Mesenchymal stem cell (in vitro differentiated cells and primary cell): Measurements from ENCODE around the gene CDK6.
A peak's percentile ranks its signal among the peaks of the same experiment; 100 is the strongest.

Experiments used
- DNase-seq: peaks from one replicate; pipeline ENCODE4 v3.0.0-alpha.2; 2013
- H2AFZ ChIP-seq: one replicate; pipeline ENCODE4 v1.6.1; 2013; ENCODE audit warnings: low read depth, mild to moderate bottlenecking, control low read depth, inconsistent platforms, low read length, moderate library complexity
- H2AK5ac ChIP-seq: 2 replicates; pipeline ENCODE4 v1.6.1; 2013; ENCODE audit warnings: low read length, moderate library complexity, mild to moderate bottlenecking, inconsistent platforms; ENCODE audit not compliant: severe bottlenecking
- H2BK120ac ChIP-seq: one replicate; pipeline ENCODE4 v1.6.1; 2013; ENCODE audit warnings: low read depth, mild to moderate bottlenecking, inconsistent platforms, low read length, moderate library complexity
- H2BK12ac ChIP-seq, 2 experiments: one replicate each; pipeline ENCODE4 v1.6.1; 2013; ENCODE audit warnings: inconsistent platforms in 2 of 2, low read length in 2 of 2, mild to moderate bottlenecking in 2 of 2, moderate library complexity in 2 of 2, control low read depth in 1 of 2
- H2BK15ac ChIP-seq: one replicate; pipeline ENCODE4 v1.6.1; 2013; ENCODE audit warnings: mild to moderate bottlenecking, low read depth, inconsistent platforms; ENCODE audit not compliant: poor library complexity, severe bottlenecking
- H2BK5ac ChIP-seq: 2 replicates; pipeline ENCODE4 v1.6.1; 2013; ENCODE audit warnings: low read depth, mild to moderate bottlenecking, low read length, control low read depth, inconsistent platforms; ENCODE audit not compliant: poor library complexity, severe bottlenecking
- H3K14ac ChIP-seq, 2 experiments: one replicate each; pipeline ENCODE4 v1.6.1; 2013; ENCODE audit warnings: inconsistent platforms in 2 of 2, low read length in 2 of 2, control low read depth in 1 of 2, mild to moderate bottlenecking in 1 of 2, moderate library complexity in 1 of 2
- H3K18ac ChIP-seq, 2 experiments: one replicate each; pipeline ENCODE4 v1.6.1; 2013; ENCODE audit warnings: inconsistent platforms in 2 of 2, low read length in 2 of 2, control low read depth in 1 of 2, low read depth in 1 of 2, mild to moderate bottlenecking in 1 of 2
- H3K23ac ChIP-seq, 2 experiments: one replicate each; pipeline ENCODE4 v1.6.1; 2013; ENCODE audit warnings: inconsistent platforms in 2 of 2, low read length in 2 of 2, mild to moderate bottlenecking in 2 of 2, moderate library complexity in 2 of 2, control low read depth in 1 of 2
- H3K27ac ChIP-seq: 2 replicates; pipeline ENCODE4 v1.5.1; 2013; ENCODE audit warnings: mild to moderate bottlenecking, moderate library complexity, low read length, control low read depth, inconsistent platforms; ENCODE audit not compliant: poor library complexity, severe bottlenecking
- H3K27me3 ChIP-seq, 2 experiments: 2 replicates each; pipeline versions ENCODE4 v1.6.1 to v1.7.0; 2013; ENCODE audit warnings: low read length in 2 of 2, mild to moderate bottlenecking in 2 of 2, moderate library complexity in 2 of 2, control low read depth in 1 of 2, inconsistent platforms in 1 of 2; ENCODE audit not compliant: control insufficient read depth in 1 of 2, insufficient read depth in 1 of 2
- H3K36me3 ChIP-seq, 2 experiments: 2 replicates each; pipeline versions ENCODE4 v1.6.1 to v1.7.0; 2013; ENCODE audit warnings: low read length in 2 of 2, control low read depth in 1 of 2, inconsistent platforms in 1 of 2, low read depth in 1 of 2, mild to moderate bottlenecking in 1 of 2; ENCODE audit not compliant: insufficient read depth in 2 of 2, control insufficient read depth in 1 of 2
- H3K4ac ChIP-seq, 2 experiments: one replicate each; pipeline ENCODE4 v1.6.1; 2013; ENCODE audit warnings: inconsistent platforms in 2 of 2, low read length in 2 of 2, mild to moderate bottlenecking in 2 of 2, moderate library complexity in 2 of 2, control low read depth in 1 of 2, low read depth in 1 of 2
- H3K4me1 ChIP-seq: 2 replicates; pipeline ENCODE4 v1.6.1; 2013; ENCODE audit warnings: low read depth, low read length, control low read depth; ENCODE audit not compliant: control insufficient read depth, insufficient read depth
- H3K4me2 ChIP-seq: 2 replicates; pipeline ENCODE4 v1.6.1; 2013; ENCODE audit warnings: low read length, mild to moderate bottlenecking, inconsistent platforms; ENCODE audit not compliant: poor library complexity, severe bottlenecking
- H3K4me3 ChIP-seq, 2 experiments: 2 replicates each; pipeline versions ENCODE4 v1.5.1 to v1.7.0; 2013; ENCODE audit warnings: low read length in 2 of 2, mild to moderate bottlenecking in 2 of 2, control low read depth in 1 of 2, low read depth in 1 of 2; ENCODE audit not compliant: insufficient read depth in 1 of 2
- H3K79me1 ChIP-seq: replicated peaks from 2 replicates; pipeline ENCODE4 v1.6.1; 2013; ENCODE audit warnings: mild to moderate bottlenecking, control low read depth, low read length, inconsistent platforms; ENCODE audit not compliant: poor library complexity, severe bottlenecking
- H3K9ac ChIP-seq: 2 replicates; pipeline ENCODE4 v1.7.0; 2013; ENCODE audit warnings: mild to moderate bottlenecking, low read length, moderate library complexity
- H3K9me3 ChIP-seq: 2 replicates; pipeline ENCODE4 v1.7.0; 2013; ENCODE audit warnings: mild to moderate bottlenecking, low read length; ENCODE audit not compliant: control insufficient read depth
- H4K8ac ChIP-seq: one replicate; pipeline ENCODE4 v1.6.1; 2013; ENCODE audit warnings: inconsistent platforms, mild to moderate bottlenecking, low read length, moderate library complexity
- H4K91ac ChIP-seq: one replicate; pipeline ENCODE4 v1.6.1; 2013; ENCODE audit warnings: mild to moderate bottlenecking, low read length, inconsistent platforms
- whole genome bisulfite sequencing: methylation state at CpG from one replicate; pipeline ENCODE4 v1.1.7; 2013; ENCODE audit warnings: mixed read lengths; 5-methylcytosine and 5-hydroxymethylcytosine counted together

Gene CDK6

GRCh38 chr7:92586841-92587240 lies 249.5 kb downstream of the CDK6 start:
- no peak overlapping the region for H3K4ac ChIP-seq
- DNase-seq: no peak
- H3K18ac ChIP-seq: no peak overlapping the region
- H3K4me2 ChIP-seq: no peak overlapping the region
- H3K4me3 ChIP-seq: no peak overlapping the region
- H3K4me1 ChIP-seq: peaks cover 8% of the 10 kb centered on the region
- no peak overlapping the region for H2BK120ac ChIP-seq
- peaks cover 0 to 2% of the 10 kb centered on the region in 2 experiments for H3K36me3 ChIP-seq
- H2BK15ac ChIP-seq: no peak overlapping the region
- H2BK5ac ChIP-seq: no peak overlapping the region
- H2BK12ac ChIP-seq: no peak overlapping the region
- no peak overlapping the region for H3K23ac ChIP-seq
- H4K8ac ChIP-seq: no peak overlapping the region
- no peaks in the 10 kb centered on the region for H3K27me3 ChIP-seq
- H3K27ac ChIP-seq: no peak overlapping the region
- H3K14ac ChIP-seq: no peak overlapping the region
- H3K79me1 ChIP-seq: peaks cover 2% of the 10 kb centered on the region
- H2AFZ ChIP-seq: no peak overlapping the region
- 100% methylated on average over 3 of the region's 4 CpGs for WGBS
- no peaks in the 10 kb centered on the region for H3K9me3 ChIP-seq
- H3K9ac ChIP-seq: peak overlapping the region; percentile 33
- no peak overlapping the region for H2AK5ac ChIP-seq
- H4K91ac ChIP-seq: no peak overlapping the region

GRCh38 chr7:92586403-92586802 lies 250.0 kb downstream of the CDK6 start:
- Histone ChIP-seq H2BK5ac (no peak overlapping the region), H3K18ac (no peak overlapping the region), H3K27me3 (no peaks in the 10 kb centered on the region), H3K9ac (peak overlapping the region; percentile 33), H3K4me2 (no peak overlapping the region), H2AK5ac (no peak overlapping the region), H2AFZ (no peak overlapping the region), H3K79me1 (peaks cover 2% of the 10 kb centered on the region), H3K4me3 (no peak overlapping the region), H3K23ac (no peak overlapping the region), H3K9me3 (no peaks in the 10 kb centered on the region), H4K91ac (no peak overlapping the region), H2BK12ac (no peak overlapping the region), H3K4ac (no peak overlapping the region), H2BK120ac (no peak overlapping the region), H3K27ac (no peak overlapping the region), H3K36me3 (peaks cover under 1 to 2% of the 10 kb centered on the region in 2 experiments), H3K4me1 (peaks cover 8% of the 10 kb centered on the region), H2BK15ac (no peak overlapping the region), H4K8ac (no peak overlapping the region), H3K14ac (no peak overlapping the region)
- DNase-seq: peak; percentile 48

- no peak overlapping the region for H3K4ac ChIP-seq
- H3K14ac ChIP-seq: no peak overlapping the region
- H3K27ac ChIP-seq: no peak overlapping the region
- H3K9ac ChIP-seq: no peak overlapping the region
- H2AK5ac ChIP-seq: no peak overlapping the region
- no peak overlapping the region for H3K23ac ChIP-seq
- no peak for DNase-seq
- H3K79me1 ChIP-seq: peaks cover 5% of the 10 kb centered on the region
- H2BK5ac ChIP-seq: no peak overlapping the region
- no peak overlapping the region for H3K18ac ChIP-seq
- no peak overlapping the region for H2BK15ac ChIP-seq
- no peak overlapping the region for H3K4me3 ChIP-seq
- no peak overlapping the region for H4K91ac ChIP-seq
- H2BK120ac ChIP-seq: no peak overlapping the region
- H2AFZ ChIP-seq: no peak overlapping the region
- no peak overlapping the region for H2BK12ac ChIP-seq
- H3K36me3 ChIP-seq: peaks cover 7 to 15% of the 10 kb centered on the region in 2 experiments
- H3K27me3 ChIP-seq: no peaks in the 10 kb centered on the region
- no peaks in the 10 kb centered on the region for H3K9me3 ChIP-seq
- no peak overlapping the region for H4K8ac ChIP-seq
- peaks cover 4% of the 10 kb centered on the region for H3K4me1 ChIP-seq
- H3K4me2 ChIP-seq: no peak overlapping the region
Measured at GRCh38 chr7:92584953-92585352, 251.4 kb downstream of the CDK6 start.

- Histone ChIP-seq H3K79me1 (peaks cover 8% of the 10 kb centered on the region), H3K23ac (no peak overlapping the region), H4K91ac (no peak overlapping the region), H3K36me3 (peaks cover 7 to 35% of the 10 kb centered on the region in 2 experiments), H3K4me1 (peaks cover 1% of the 10 kb centered on the region), H2BK15ac (no peak overlapping the region), H2AFZ (no peak overlapping the region), H2BK12ac (no peak overlapping the region), H3K27ac (no peak overlapping the region), H3K4ac (no peak overlapping the region), H3K9ac (no peak overlapping the region), H3K9me3 (no peaks in the 10 kb centered on the region), H2BK5ac (no peak overlapping the region), H3K14ac (no peak overlapping the region), H3K18ac (no peak overlapping the region), H3K4me2 (no peak overlapping the region), H3K4me3 (no peak overlapping the region), H2AK5ac (no peak overlapping the region), H2BK120ac (no peak overlapping the region), H4K8ac (no peak overlapping the region), H3K27me3 (no peaks in the 10 kb centered on the region)
- no CpG with 5 or more reads among the region's 1 CpG for WGBS
- no peak for DNase-seq
Measured at GRCh38 chr7:92582948-92583347, 253.4 kb downstream of the CDK6 start.
